NCI-H1694 treated with DMSO at 0.1 percent for 48 hours (cell line): ENCODE measurements around the gene ECSIT.
A peak's percentile ranks its signal among the peaks of the same experiment; 100 is the strongest.
"Not testable (repeated sequence)": the region's sequence is repeated elsewhere in the genome, so short reads cannot be mapped to it uniquely, and the experiment has no call there.

ENCODE experiments used
- DNase-seq: peaks from one replicate; lab custom pipeline; 2025; lab: John Stamatoyannopoulos, UW

ECSIT gene, protein sequence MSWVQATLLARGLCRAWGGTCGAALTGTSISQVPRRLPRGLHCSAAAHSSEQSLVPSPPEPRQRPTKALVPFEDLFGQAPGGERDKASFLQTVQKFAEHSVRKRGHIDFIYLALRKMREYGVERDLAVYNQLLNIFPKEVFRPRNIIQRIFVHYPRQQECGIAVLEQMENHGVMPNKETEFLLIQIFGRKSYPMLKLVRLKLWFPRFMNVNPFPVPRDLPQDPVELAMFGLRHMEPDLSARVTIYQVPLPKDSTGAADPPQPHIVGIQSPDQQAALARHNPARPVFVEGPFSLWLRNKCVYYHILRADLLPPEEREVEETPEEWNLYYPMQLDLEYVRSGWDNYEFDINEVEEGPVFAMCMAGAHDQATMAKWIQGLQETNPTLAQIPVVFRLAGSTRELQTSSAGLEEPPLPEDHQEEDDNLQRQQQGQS

DNA sequence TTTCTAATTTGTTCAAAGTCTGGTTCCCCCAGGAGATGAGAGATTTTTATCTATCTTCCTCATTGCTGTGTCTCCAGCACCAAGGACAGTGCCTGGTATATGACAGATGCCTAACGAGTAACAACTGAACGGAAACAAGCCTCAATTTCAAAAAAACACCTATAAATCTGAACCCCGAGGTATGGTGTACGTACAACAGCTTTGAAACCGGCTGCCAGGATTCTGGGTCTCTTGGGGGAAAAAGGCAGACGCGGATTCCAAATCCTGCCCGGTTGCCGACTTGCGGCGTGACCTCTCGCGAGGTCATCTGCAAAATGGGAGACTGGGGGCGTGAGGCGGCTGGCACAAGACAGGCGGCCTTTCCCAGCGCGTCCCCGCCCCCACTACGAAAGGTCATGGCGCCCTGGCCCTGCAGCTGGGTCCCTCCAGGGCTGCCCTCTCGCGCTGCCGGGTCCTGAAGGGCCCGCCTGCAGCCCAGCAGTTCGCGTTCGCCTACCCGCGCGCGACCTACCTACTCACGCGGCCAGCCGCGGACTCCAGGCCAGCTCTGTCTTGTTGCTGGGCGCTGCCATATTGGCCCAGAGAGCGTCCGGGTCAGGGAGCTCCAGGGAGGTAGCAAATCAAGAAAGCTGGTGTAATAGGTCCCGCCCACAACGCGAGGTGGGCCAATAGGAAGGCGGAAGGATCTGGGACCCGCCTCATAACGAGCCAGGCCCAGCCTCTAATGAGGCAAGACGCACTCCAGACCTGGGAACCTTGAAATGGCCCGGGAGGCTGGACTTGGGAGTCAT, at the start of gene ECSIT:
Gene ECSIT (minus strand): TSS at position 584 of the 791 bp plus-strand sequence. CDS start 9,964 bp downstream, outside the sequence.
- peak; percentile 92 for DNase-seq

DNA sequence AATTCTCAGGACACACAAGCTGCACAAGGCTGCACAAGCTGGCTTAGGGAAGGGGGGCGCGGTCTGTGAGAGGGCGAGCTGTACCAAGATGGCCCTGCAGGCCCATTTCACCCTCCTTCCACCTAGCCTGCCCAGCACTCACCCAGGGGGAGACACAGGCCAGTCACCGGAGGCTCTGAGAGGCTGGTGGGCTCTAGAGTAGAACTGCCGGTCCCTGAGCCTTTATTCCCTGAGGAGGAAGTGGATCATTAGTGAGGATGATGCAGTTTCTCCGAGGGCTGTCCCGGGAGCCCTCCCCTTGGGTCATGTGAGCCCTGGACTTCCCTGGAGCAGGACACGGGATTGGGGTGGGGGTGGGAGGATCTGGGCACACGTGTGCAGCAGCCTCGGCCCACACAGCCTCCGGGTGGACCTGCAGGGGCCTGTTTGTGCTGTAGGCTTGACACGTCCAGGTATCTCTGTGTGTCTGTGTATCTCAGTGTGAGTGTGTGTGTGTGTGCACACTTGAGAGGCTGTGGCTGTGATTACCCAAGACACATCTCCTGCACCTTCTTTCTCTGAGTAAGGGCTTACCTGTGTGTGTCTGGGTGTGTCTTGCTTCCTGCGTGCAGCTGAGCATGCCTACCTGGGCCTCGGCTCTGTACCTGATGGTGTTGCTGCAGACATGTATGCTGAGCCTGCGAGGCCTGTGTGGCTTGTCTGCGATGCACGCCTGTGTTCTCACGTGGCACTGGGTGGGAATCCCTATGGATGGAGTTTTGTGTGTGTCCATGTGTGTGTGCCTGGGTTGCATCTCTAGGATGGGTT, 48.7 kb upstream of the ECSIT start, which contains the start of gene ACP5:
Gene ACP5 (minus strand): TSS at position 195 of the 807 bp plus-strand sequence. CDS start 328 bp downstream, outside the sequence.
- DNase-seq = no peak

- no peak for DNase-seq
These were observed 47.3 kb upstream of the ECSIT start for GRCh38 chr19:11576227-11576626.

DNA sequence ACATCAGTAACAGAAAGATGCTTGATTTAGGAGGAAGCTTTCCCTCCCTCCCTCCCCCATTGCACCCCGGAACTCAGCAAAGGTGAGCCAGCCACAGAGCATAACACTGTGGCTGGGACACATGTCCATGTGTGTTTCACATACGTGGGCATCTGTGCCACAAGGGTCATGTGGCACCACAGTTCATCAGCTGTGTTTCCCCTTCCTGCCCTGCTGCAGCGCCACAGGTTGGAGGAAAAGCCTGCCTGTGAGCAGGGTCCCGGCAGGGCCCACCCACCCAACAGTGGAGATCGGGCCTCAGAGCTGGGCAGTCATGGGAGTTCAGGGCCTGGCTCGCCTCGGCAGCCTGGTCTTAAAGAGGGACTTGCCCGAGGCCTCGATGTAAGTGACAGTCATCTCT, 45.8 kb upstream of the ECSIT start:
- DNase-seq = no peak

- not testable (repeated sequence) for DNase-seq
These were observed 44.8 kb upstream of the ECSIT start for GRCh38 chr19:11573763-11574162.

- not testable (repeated sequence) for DNase-seq
These were observed 44.4 kb upstream of the ECSIT start for GRCh38 chr19:11573354-11573753.

GRCh38 chr19:11570039-11570462, 41.1 kb upstream of the ECSIT start:
- DNase-seq = no peak

DNA sequence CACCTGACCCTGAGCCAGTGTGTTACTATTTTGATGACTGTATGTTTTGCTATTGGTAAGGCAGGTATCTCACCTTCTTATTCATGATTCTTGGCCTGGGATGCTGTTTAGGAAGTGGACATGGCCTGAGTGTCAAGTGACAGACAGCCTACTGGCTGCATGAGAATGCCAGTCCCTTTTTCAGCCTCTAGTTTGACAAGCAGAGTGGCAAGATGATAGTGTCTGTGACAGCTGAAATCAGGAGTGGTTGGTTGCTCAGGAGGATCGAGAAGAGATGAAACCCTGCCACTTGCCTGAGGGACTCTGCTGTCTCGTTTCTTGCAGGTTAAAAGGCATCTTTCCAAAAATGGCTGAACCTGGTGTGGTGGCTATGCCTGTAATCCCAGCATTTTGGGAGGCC, 37.2 kb upstream of the ECSIT start:
- no peak for DNase-seq

DNA sequence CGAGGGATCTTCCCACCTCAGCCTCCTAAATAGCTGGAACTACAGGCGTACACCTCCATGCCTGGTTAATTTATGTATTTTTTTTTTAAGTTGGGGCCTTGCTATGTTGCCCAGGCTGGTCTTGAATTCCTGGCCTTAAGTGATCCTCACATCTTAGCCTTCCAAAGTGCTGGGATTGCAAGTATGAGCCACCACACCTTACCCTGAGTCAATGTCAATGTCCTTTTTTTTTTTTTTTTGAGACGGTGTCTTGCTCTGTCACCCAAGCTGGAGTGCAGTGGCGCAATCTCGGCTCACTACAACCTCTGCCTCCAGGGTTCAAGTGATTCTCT, 36.7 kb upstream of the ECSIT start:
- DNase-seq = not testable (repeated sequence)

- not testable (repeated sequence) for DNase-seq
These were observed 35.3 kb upstream of the ECSIT start for GRCh38 chr19:11564082-11564807.

- DNase-seq = no peak
These were observed 34.6 kb upstream of the ECSIT start for GRCh38 chr19:11563532-11563931.

DNA sequence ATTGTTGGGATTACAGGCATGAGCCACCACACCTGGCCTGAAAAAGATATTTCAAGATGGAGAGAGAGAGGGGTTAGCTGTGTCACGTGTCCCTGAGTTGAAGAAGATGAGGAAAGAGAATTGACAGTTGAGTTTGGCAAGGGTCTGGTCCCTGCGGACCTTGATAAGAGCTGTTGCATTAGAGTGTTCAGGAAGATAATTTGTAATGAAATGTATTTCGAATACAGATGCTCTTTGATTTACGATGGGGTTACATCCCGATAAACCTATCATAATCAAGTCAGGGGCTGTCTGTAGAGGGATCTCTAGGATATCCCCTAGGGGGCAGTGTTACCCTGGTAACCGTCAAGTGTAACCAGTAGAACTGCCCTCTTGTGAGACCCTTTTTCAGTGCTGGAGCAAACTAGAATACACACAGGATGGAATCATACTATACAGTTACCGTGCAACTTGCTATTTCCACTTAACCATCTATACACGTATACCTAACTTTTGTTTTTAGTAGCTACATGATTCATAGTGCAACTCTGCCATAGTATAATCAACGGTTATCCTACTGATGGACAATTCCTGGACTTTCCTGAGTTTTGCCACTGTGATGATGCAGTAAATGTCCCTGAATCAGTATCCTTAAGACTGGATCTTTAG, 31.6 kb upstream of the ECSIT start:
- peak; percentile 85 for DNase-seq

- DNase-seq = peak; percentile 88
These were observed 30.2 kb upstream of the ECSIT start, which contains the start of gene ELOF1 for GRCh38 chr19:11558881-11559828. Gene ELOF1, minus strand, starts transcription at chr19:11559230. Its CDS starts 4,883 bp downstream, at chr19:11554347.

DNA sequence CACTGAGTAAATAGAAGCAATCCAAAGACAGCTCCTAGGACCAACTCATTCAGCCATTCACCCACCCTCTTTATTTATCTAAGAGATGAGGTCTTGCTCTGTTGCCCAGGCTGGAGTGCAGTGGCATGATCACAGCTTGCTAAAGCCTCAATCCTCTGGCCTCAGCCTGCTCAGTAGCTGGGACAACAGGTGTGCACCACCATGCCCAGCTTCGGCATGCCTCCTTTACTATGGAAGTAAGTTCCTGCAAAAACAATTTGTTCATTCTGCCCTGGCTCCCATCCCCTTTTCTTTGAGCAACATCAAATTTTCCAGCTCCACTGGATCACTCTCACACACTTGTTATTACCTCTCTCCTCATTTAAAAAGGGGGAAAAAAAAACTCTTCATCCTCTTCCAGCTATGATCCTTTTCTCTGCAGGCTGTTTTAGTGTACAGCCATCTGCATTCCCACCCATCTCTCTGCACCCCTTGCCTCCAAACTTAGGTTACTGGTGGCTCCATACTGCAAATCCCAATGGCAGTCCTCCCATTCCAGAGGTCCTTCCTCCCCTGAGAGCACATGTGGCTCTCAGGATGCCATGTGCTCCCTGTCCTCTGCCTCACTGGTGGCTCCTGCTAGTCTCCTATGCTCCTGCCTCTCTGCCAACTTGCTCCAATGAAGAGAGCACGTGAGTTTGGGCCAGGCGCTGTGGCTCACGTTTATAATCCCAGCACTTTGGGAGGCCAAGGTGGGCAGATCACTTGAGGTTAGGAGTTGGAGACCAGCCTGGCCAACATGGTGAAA, 27.9 kb upstream of the ECSIT start:
- DNase-seq = no peak

- DNase-seq = no peak
These were observed 26.3 kb upstream of the ECSIT start for GRCh38 chr19:11555246-11555645.

DNA sequence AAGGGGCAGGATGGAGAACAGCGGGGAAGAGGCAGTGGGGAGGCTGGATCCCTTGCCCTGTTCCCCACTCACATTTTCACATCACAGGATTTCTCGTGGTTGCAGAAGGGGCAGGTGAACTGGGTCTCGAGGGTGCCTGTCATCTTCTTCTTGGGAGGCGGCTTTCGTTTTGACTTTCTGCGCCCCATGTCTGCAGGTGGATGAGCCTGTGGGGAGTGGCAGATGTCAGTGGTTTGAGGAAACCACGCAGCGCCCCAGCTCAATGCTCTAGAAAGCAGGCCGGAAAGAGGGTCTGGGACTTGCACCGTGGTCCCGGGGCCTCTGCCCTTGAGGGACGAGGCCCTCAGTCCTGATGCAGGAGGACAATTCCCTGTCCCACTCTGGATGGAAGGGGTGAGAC, 25.2 kb upstream of the ECSIT start:
- no peak for DNase-seq

- no peak for DNase-seq
These were observed 23.9 kb upstream of the ECSIT start for GRCh38 chr19:11552666-11553372.

- DNase-seq = no peak
These were observed 22.8 kb upstream of the ECSIT start for GRCh38 chr19:11551603-11552235.
